Lower leg skin (tissue), 3 donors: ENCODE data around the gene SLC25A22.

Experiments
- POLR2A ChIP-seq, 2 donors: fragments of 450-650 bp; IDR thresholded peaks; one replicate each; pipeline ENCODE4 v1.6.1; 2016 to 2017; ENCODE audit warnings: antibody characterized with exemption in 2 of 2, mild to moderate bottlenecking in 1 of 2, moderate library complexity in 1 of 2
- TF ChIP-seq, protein P1 (sequence below), 3 donors: fragments of 450-650 bp; IDR thresholded peaks; one replicate each; pipeline ENCODE4 v1.5.1; 2016; ENCODE audit warnings: antibody characterized with exemption in 3 of 3, mild to moderate bottlenecking in 3 of 3, moderate library complexity in 2 of 3

DNA sequence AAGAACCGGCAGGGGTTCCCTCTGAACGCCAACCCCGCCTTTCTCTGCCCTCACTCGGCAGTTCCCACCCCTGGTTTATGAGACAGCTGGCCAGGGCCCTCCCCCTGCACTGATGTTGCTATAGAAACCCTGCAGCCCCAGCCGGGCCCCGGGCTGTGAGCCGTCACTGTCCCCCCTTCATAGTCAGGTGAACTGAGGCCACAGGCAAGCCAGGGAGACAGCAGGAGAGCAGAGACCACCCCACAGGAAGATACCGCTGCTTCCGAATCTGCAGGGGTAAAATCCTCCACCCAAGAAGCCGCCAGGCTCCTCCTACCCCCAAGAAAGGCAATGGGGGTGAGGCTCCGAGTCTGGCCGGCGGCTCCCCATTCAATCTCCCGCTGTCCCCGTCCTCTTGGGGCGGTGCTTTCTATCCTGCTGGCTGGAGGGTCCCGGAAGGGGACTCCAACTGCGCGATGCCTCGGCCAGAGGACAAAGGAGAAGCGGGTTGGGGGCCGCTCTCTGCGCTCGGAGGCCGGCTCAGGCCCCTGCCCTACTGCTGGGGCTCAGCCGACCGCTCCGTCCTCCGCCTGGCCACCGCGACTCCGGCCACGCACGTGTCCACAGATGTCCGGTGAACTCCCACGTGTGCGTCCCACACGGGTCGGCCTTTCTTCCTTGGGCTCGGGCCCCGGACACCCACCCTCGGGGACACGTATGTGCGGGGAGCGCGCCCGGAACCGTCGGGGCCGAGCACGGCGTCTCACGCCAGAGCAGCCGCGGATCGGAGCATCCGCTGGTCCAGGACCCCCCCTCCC is 587 bp downstream of the SLC25A22 start:
- TF ChIP-seq POLR2A (IDR thresholded peaks at IDR 0.05), result no peak
- TF ChIP-seq, protein P1, sequence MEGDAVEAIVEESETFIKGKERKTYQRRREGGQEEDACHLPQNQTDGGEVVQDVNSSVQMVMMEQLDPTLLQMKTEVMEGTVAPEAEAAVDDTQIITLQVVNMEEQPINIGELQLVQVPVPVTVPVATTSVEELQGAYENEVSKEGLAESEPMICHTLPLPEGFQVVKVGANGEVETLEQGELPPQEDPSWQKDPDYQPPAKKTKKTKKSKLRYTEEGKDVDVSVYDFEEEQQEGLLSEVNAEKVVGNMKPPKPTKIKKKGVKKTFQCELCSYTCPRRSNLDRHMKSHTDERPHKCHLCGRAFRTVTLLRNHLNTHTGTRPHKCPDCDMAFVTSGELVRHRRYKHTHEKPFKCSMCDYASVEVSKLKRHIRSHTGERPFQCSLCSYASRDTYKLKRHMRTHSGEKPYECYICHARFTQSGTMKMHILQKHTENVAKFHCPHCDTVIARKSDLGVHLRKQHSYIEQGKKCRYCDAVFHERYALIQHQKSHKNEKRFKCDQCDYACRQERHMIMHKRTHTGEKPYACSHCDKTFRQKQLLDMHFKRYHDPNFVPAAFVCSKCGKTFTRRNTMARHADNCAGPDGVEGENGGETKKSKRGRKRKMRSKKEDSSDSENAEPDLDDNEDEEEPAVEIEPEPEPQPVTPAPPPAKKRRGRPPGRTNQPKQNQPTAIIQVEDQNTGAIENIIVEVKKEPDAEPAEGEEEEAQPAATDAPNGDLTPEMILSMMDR (IDR thresholded peaks at IDR 0.05), result no peak
